Stimulated activated CD8-positive, alpha-beta memory T cell treated with anti-CD3 and anti-CD28 coated beads, Interleukin-15, amount 100 ng/mL, for 48 hours (primary cell): ENCODE data around the gene TIMM44.
"Not testable (repeated sequence)": the region's sequence is repeated elsewhere in the genome, so short reads cannot be mapped to it uniquely, and the experiment has no call there.

Experiments used
- DNase-seq, 2 donors: peaks; one replicate each; pipeline ENCODE4 v3.0.0-alpha.2; 2020; ENCODE audit warnings: low read depth in 2 of 2

The TIMM44 gene

DNA sequence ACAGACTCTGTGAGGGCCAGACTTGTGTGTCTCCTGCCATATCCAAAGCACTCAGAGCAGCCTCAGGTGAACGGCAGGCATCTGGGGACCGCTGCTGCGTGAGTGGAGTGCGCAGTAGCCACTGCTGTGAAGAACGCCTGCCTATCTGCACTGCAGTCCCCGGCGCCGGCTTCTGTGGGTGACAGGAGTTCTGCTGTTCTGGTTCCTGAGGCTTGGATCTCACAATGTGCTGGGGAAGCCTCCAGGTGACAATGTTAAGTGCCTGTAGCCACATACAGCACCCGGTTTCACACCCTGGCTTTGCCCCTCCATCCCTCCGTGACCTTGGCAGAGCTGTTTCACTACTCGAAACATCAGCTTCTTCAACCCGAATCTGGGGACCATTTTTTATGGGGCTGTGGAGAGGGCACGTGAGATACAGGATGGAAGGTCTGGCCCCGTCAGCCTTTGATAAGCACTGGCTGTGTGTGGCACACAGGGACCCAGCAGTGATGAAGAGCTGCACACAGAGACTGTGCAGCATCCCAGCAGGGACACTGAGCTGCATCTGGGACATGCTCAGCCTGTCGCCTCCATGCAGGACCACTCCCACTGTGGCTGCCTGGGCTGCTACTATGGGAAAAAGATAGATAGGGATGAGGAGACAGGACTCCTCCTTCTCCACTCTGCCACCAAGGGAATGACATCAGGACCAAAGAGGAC lies 33.7 kb upstream of the TIMM44 start:
- no peak for DNase-seq

DNA sequence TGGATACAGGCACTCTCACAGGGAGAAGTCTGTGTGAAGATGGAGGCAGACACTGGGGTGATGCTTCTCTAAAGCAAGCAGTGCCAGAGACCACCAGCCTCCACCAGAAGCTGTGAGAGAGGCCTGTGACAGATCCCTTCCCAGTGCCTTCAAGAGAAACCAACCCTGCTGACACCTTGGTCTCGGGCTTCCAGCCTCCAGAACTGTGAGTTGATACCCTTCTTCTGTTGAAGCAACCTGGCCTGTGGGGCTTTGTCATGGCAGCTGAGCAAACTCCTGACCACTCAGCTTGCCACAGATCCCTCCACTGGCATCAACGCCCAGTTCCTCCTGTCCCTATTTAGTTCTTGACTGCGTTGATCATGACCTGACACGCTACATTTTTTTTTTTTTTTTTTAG lies 33.0 kb upstream of the TIMM44 start:
- no peak for DNase-seq

- DNase-seq, result no peak
Measured at GRCh38 chr19:7975037-7975436, 31.6 kb upstream of the TIMM44 start.

DNA sequence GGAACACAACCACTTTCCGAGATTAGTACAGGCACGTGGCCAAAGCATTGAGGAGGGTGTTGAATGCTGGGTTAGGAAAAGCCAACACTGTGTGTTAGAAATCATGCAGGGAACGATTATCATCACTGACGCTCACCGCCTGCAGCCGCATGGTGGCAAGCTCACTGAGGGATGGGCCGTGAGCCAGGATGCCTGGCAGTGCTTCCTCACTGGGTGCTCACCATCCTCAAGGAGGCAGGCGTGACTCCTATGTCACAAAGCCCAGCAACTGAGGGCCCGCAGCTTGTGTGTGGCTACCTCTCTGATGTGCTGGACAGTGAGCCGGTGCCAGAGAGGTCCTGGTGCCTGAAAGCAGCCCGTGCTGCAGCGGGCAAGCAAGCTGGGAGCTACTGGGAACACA lies 30.4 kb upstream of the TIMM44 start:
- DNase-seq, result no peak

GRCh38 chr19:7971553-7972520 lies 28.4 kb upstream of the TIMM44 start:
- DNase-seq, result no peak

DNA sequence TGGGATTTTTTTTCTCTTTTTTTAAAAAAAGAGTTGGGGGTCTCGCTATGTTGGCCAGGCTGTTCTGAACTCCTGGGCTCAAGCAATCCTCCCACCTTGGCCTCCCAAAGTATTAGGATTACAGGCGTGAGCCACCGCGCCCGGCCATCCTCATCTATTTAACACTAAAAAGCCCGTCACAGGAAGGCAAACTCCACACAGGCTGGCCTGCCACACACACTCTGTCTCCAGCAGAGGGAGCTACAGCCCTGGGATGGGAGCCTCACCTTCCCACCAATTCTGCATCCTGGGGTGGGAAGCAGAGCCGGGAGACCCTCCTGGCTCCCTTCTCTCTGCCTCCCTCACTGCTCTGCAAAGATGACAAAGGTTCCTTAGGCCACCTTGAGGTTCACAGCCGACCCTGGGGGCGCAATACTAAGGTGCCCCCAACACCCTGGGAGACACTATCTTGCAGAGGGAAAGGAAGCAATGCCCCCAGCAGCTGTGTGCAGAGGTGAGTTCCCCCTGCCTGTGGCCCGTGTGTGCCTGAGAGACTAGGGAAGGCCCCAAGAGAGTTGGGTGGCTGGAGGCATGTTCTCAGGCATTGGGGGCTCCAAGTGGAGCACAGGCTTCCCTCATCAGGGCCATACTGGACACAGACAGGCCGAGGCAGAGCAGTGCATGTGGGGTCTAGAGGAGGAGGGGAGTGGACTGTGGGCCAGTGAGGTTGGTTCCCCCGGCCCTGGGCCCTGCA lies 27.4 kb upstream of the TIMM44 start:
- no peak for DNase-seq

DNA sequence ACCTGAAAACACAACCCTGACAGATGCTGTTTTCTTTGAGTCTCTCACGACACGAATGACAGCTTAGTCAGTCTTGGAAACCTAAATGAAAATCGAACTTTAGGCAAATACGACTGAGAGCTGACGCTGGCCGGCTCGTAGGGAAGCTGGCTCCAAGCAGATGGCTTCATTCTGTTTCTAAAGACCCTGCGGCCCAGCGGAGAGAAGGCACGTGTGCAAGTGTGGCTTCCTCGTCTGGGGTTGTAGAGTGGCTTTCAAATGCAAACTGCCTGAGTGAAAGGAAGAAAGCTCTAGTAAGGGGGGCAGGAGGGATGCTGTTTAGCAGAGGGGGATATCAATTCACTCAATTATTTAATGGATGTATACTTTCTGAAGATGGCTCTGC lies 26.1 kb upstream of the TIMM44 start:
- no peak for DNase-seq

GRCh38 chr19:7968796-7969554 lies 25.5 kb upstream of the TIMM44 start:
- DNase-seq, result no peak

DNA sequence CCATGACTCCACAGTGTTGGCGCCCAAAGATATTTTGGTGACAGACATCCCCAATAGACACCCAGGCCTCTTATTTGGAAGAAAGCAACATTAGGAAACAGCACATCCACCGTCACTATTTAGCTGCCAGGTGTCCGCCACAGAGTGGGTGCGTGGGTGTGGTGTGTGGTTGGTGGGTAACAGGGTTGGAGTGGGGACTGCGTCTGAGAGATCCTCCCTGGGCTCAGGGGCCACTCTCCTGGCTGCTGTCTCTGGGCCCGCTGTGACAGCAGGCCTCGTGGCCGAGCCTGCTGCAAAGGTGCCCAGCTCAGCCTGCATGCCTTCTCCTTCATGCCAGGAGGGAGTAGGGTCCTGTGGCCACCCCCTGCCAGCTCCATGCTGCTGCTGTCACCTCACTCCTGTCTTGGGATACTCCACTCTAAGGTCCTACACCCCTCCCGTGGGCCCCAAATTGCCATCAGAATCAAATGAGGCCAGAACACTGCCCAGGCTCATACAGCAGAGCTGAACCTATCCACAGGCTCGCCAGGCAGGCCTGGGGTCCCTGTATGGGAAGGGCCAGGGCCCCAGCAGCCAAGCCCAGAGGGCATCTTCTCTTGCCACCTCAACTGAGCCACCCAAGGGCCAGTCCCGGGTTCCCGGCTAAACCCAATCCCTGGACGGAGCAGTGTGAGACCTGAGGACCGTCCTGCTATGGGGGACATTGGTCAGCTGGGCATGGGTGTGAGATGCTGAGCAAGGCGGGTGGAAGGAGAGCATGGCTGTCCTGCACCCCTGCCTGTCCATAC lies 24.7 kb upstream of the TIMM44 start:
- no peak for DNase-seq

- no peak for DNase-seq
Measured at GRCh38 chr19:7965921-7966665, 22.6 kb upstream of the TIMM44 start.

- DNase-seq, result no peak
Measured at GRCh38 chr19:7965259-7965841, 21.9 kb upstream of the TIMM44 start.

- DNase-seq, result no peak
Measured at GRCh38 chr19:7963566-7963965, 20.1 kb upstream of the TIMM44 start.

GRCh38 chr19:7962644-7963268 lies 19.3 kb upstream of the TIMM44 start:
- no peak for DNase-seq

DNA sequence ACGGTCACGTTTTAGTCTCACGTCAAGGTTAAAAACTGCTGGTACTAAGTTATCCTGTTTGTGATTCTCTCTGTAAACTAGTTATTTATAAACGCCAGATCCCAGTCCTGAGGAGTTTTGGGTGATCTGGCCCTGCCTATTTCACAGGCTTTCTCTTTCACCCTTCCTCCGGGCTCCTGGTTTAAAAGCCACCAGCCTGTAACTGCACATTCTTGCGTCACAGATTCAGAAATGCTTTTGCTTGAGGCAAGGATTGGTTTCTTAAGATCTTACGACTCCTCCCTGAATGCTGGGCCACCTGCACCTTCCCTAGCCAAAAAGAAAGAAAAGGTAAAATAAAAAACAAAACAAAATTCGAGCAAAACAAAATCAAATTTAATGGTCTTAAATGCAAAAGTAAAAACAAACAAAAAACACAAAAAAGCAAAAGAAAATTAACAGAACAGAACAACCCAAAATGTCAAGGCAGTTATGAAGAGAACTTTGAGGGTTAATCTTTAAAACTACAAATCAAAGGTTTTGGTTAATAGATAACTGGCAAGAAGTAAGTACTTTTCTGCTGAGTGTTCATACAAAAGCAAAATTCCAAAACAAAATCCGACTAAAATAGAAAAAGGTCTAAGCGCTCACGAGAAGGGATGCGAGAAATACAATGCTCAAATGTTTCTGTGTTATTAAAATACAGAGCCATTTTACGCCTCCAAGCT lies 18.6 kb upstream of the TIMM44 start:
- no peak for DNase-seq

DNA sequence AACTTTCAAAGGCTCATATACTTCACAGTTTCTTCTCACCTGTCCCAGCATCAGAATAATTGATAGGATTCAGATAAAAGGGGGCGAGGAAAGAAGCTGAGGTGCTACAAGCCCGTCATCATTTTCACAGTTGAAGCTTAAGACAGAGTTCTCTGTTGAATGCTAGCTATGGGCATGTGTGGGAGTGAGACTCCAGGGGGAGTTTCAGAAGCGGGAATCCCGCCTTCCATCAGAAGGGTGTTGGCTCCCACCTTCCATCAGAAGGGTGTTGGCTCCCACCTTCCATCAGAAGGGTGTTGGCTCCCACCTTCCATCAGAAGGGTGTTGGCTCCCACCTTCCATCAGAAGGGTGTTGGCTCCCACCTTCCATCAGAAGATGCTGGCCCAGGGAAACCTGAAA lies 17.6 kb upstream of the TIMM44 start:
- DNase-seq, result not testable (repeated sequence)

DNA sequence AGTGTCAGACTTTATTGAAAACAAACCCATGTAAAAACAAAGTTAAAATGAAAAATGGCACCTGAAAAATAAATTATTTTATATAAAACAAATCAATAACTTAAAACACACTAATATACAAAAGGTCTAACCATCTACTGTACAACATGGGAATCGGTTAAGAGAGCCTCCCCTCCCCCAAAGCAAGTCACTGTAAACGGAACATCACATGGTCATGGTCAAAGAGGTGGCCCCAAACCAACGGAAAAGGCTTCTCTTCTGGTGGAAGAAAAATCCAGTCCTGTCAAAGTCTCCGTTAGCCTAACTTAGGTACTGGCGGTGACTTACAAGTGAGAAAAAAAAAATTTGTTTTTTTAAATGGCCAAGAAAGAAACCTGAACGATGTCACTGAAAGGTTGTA lies 15.7 kb upstream of the TIMM44 start:
- DNase-seq, result no peak

DNA sequence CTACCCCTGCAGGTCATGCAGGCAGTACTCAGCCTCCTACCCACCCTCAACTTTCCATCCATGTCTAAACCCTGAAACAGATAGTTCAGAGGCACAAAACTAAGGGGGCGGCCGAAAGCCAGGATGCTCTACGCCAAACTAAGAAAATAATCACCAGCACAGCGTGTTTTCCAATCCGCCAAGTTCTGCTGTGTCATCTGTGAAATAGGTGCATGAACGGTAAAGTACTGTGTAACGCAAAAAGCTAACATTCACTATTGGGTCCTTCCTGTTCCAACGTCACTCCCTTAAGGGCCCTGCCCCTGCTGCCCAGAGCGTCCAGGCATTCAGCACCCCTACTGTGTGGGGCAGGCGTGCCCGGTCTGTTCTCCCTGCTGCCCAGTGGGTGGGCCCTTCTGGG lies 12.2 kb upstream of the TIMM44 start:
- DNase-seq, result no peak

GRCh38 chr19:7953576-7953975 lies 10.1 kb upstream of the TIMM44 start:
- DNase-seq, result no peak

GRCh38 chr19:7953060-7953459 lies 9.6 kb upstream of the TIMM44 start:
- DNase-seq, result no peak
